A549 (cell line): ENCODE data around the gene LLGL2.

Experiments used
- BHLHE40 ChIP-seq: IDR thresholded peaks from 2 replicates; pipeline ENCODE4 v1.6.1; 2012; ENCODE audit warnings: low read depth, low read length, inconsistent platforms
- CBX8 ChIP-seq: fragments of 200-600 bp; sonication (generic); IDR thresholded peaks from 2 replicates; pipeline ENCODE4 v1.6.1; 2016
- CHD4 ChIP-seq: fragments of 200-600 bp; sonication (generic); IDR thresholded peaks from 2 replicates; pipeline ENCODE4 v1.6.1; 2016; ENCODE audit warnings: antibody characterized with exemption, mild to moderate bottlenecking, borderline replicate concordance
- HMGXB4 ChIP-seq: fragments of 250-450 bp; sonication (Bioruptor Pico); IDR thresholded peaks from 2 replicates; pipeline ENCODE4 v1.5.0; 2021; ENCODE audit warnings: mild to moderate bottlenecking, moderate library complexity, borderline replicate concordance
- PBX3 ChIP-seq: IDR thresholded peaks from 2 replicates; pipeline ENCODE4 v1.6.1; 2012
- REST ChIP-seq: fragments of 200-600 bp; sonication (generic); IDR thresholded peaks from 2 replicates; pipeline ENCODE4 v1.6.1; 2016; ENCODE audit warnings: antibody characterized with exemption, mild to moderate bottlenecking, moderate library complexity
- SMC3 ChIP-seq: fragments of >200 bp; sonication (Bioruptor Twin); formaldehyde crosslinking; IDR thresholded peaks from 3 replicates; pipeline ENCODE4 v1.6.1; 2018; ENCODE audit warnings: inconsistent platforms
- TP53 ChIP-seq: fragments of 250-450 bp; sonication (Bioruptor Pico); IDR thresholded peaks from 2 replicates; pipeline ENCODE4 v1.5.0; 2021; ENCODE audit warnings: mild to moderate bottlenecking, moderate library complexity
- TF ChIP-seq, protein P1 (sequence below): fragments of >200 bp; sonication (Bioruptor Twin); formaldehyde crosslinking; IDR thresholded peaks from 3 replicates; pipeline ENCODE4 v1.5.1; 2016

- TF ChIP-seq PBX3 (no peak), BHLHE40 (no peak), CBX8 (no peak), SMC3 (no peak), REST (no peak), TP53 (CRISPR knock-in tag) (no peak), HMGXB4 (CRISPR knock-in tag) (no peak), CHD4 (no peak)
- TF ChIP-seq, protein P1, sequence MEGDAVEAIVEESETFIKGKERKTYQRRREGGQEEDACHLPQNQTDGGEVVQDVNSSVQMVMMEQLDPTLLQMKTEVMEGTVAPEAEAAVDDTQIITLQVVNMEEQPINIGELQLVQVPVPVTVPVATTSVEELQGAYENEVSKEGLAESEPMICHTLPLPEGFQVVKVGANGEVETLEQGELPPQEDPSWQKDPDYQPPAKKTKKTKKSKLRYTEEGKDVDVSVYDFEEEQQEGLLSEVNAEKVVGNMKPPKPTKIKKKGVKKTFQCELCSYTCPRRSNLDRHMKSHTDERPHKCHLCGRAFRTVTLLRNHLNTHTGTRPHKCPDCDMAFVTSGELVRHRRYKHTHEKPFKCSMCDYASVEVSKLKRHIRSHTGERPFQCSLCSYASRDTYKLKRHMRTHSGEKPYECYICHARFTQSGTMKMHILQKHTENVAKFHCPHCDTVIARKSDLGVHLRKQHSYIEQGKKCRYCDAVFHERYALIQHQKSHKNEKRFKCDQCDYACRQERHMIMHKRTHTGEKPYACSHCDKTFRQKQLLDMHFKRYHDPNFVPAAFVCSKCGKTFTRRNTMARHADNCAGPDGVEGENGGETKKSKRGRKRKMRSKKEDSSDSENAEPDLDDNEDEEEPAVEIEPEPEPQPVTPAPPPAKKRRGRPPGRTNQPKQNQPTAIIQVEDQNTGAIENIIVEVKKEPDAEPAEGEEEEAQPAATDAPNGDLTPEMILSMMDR, result no peak
Observed at GRCh38 chr17:75588596-75589011, 63.1 kb downstream of the LLGL2 start.
